AG20443 (cell line): ENCODE measurements around the gene GPRIN2.
"Not testable (repeated sequence)": the region's sequence is repeated elsewhere in the genome, so short reads cannot be mapped to it uniquely, and the experiment has no call there.

Experiments
- DNase-seq: peaks from one replicate; pipeline ENCODE4 v3.0.0; 2012; ENCODE audit warnings: low spot score, mixed read lengths

Gene GPRIN2

GRCh38 chr10:46567151-46567550 is 10.7 kb upstream of the GPRIN2 start:
- not testable (repeated sequence) for DNase-seq

GRCh38 chr10:46565591-46566332 is 9.3 kb upstream of the GPRIN2 start:
- not testable (repeated sequence) for DNase-seq

GRCh38 chr10:46560952-46561351 is 4.5 kb upstream of the GPRIN2 start:
- no peak for DNase-seq

GRCh38 chr10:46560381-46560780 is 3.9 kb upstream of the GPRIN2 start:
- no peak for DNase-seq

- DNase-seq = no peak
Measured at GRCh38 chr10:46559231-46559671, 2.8 kb upstream of the GPRIN2 start.

GRCh38 chr10:46558392-46559185 is 2.1 kb upstream of the GPRIN2 start:
- DNase-seq = no peak

- DNase-seq = no peak
Measured at GRCh38 chr10:46558122-46558391, 1.6 kb upstream of the GPRIN2 start.

GRCh38 chr10:46557319-46558121 is 1.1 kb upstream of the GPRIN2 start:
- DNase-seq = no peak

- no peak for DNase-seq
Measured at GRCh38 chr10:46555713-46556514, 544 bp downstream of the GPRIN2 start.

GRCh38 chr10:46555366-46555712 is 1.1 kb downstream of the GPRIN2 start:
- DNase-seq = no peak

GRCh38 chr10:46554166-46554781 is 2.2 kb downstream of the GPRIN2 start:
- no peak for DNase-seq

GRCh38 chr10:46553238-46554049 is 3.0 kb downstream of the GPRIN2 start:
- DNase-seq = no peak

- no peak for DNase-seq
Measured at GRCh38 chr10:46552526-46553237, 3.8 kb downstream of the GPRIN2 start.

- no peak for DNase-seq
Measured at GRCh38 chr10:46551701-46552525, 4.5 kb downstream of the GPRIN2 start.

GRCh38 chr10:46550795-46551700 is 5.4 kb downstream of the GPRIN2 start:
- no peak for DNase-seq

GRCh38 chr10:46550076-46550790 is 6.2 kb downstream of the GPRIN2 start:
- no peak for DNase-seq
